H1 (cell line): Measurements from ENCODE around the gene UROS. TPM values are rescaled to one million over a fixed set of nuclear protein-coding genes. Genes with fewer than 3 reads are reported as not detected.

ENCODE experiments used
- CTCF ChIA-PET: fragments of 300-600 bp; sonication (Branson Sonifier 250); formaldehyde crosslinking; loops from one replicate; lab custom pipeline; 2021; ENCODE audit not compliant: partially characterized antibody; lab: Charles Lee
- POLR2A ChIA-PET: fragments of 300-600 bp; sonication (Branson Sonifier 250); formaldehyde crosslinking; loops from one replicate; lab custom pipeline; 2021; ENCODE audit warnings: inconsistent platforms; ENCODE audit not compliant: partially characterized antibody; lab: Charles Lee
- DNase-seq, 2 experiments: peaks; one replicate each; pipeline versions ENCODE4 v3.0.0 to v3.0.0-alpha.2; 2010 to 2022; ENCODE audit warnings: low spot score in 2 of 2, low read depth in 1 of 2, mixed read lengths in 1 of 2
- FAIRE-seq: peaks from 2 replicates; lab custom pipeline; 2011; peaks lifted over from hg19 to GRCh38; lab: Jason Lieb, UNC
- H2AFZ ChIP-seq: 2 replicates; pipeline ENCODE4 v1.8.1; 2012; ENCODE audit warnings: low read length, inconsistent platforms
- H2AK5ac ChIP-seq: 2 replicates; pipeline ENCODE4 v1.6.1; 2013; ENCODE audit warnings: low read depth, low read length
- H2BK120ac ChIP-seq: replicated peaks from 2 replicates; pipeline ENCODE3; 2013; ENCODE audit warnings: low read depth, low read length, inconsistent platforms
- H2BK12ac ChIP-seq: 2 replicates; pipeline ENCODE4 v1.6.1; 2013; ENCODE audit warnings: low read depth, low read length
- H2BK15ac ChIP-seq: 2 replicates; pipeline ENCODE4 v1.6.1; 2013; ENCODE audit warnings: low read length
- H2BK20ac ChIP-seq: 2 replicates; pipeline ENCODE4 v1.6.1; 2013; ENCODE audit warnings: low read length
- H2BK5ac ChIP-seq: 2 replicates; pipeline ENCODE4 v1.6.1; 2013; ENCODE audit warnings: low read depth, low read length
- H3K14ac ChIP-seq: 2 replicates; pipeline ENCODE4 v1.6.1; 2013; ENCODE audit warnings: inconsistent platforms; ENCODE audit not compliant: insufficient read length
- H3K18ac ChIP-seq: 2 replicates; pipeline ENCODE4 v1.6.1; 2013; ENCODE audit warnings: low read length; ENCODE audit errors: extremely low read depth
- H3K23ac ChIP-seq: 2 replicates; pipeline ENCODE4 v1.6.1; 2013; ENCODE audit warnings: inconsistent platforms; ENCODE audit not compliant: insufficient read length
- H3K23me2 ChIP-seq: 2 replicates; pipeline ENCODE4 v1.6.1; 2013; ENCODE audit warnings: low read depth, low read length
- H3K27ac ChIP-seq: 2 replicates; pipeline ENCODE4 v1.6.1; 2011; ENCODE audit warnings: low read depth, low read length, inconsistent platforms
- H3K27me3 ChIP-seq, 4 experiments: replicated peaks in 1 of 4; 1 replicate in 1 of 4; 2 replicates in 3 of 4; pipeline versions ENCODE4 v1.6.1 to v1.8.1; 2011 to 2013; ENCODE audit warnings: low read length in 3 of 4, mild to moderate bottlenecking in 3 of 4, inconsistent platforms in 2 of 4, mixed read lengths in 2 of 4, moderate library complexity in 1 of 4; ENCODE audit not compliant: control insufficient read depth in 3 of 4, insufficient read depth in 3 of 4; ENCODE audit errors: extremely low read depth in 1 of 4
- H3K36me3 ChIP-seq, 4 experiments: 2 replicates each; pipeline versions ENCODE4 v1.6.1 to v1.8.1; 2011 to 2013; ENCODE audit warnings: mild to moderate bottlenecking in 4 of 4, low read length in 3 of 4, moderate library complexity in 2 of 4, control low read depth in 1 of 4, inconsistent platforms in 1 of 4; ENCODE audit not compliant: insufficient read depth in 4 of 4, control insufficient read depth in 2 of 4
- H3K4ac ChIP-seq: replicated peaks from 2 replicates; pipeline ENCODE3; 2013; ENCODE audit warnings: low read length, low read depth, mixed read lengths, inconsistent platforms; ENCODE audit not compliant: insufficient read length
- H3K4me1 ChIP-seq, 4 experiments: replicated peaks in 1 of 4; 1 replicate in 1 of 4; 2 replicates in 3 of 4; pipeline versions ENCODE4 v1.6.1 to v1.8.1; 2011 to 2013; ENCODE audit warnings: low read length in 3 of 4, inconsistent platforms in 2 of 4, mixed read lengths in 1 of 4; ENCODE audit not compliant: insufficient read depth in 4 of 4, control insufficient read depth in 3 of 4
- H3K4me2 ChIP-seq, 2 experiments: 2 replicates each; pipeline versions ENCODE4 v1.6.1 to v1.8.1; 2011 to 2013; ENCODE audit warnings: low read depth in 2 of 2, low read length in 2 of 2, control low read depth in 1 of 2, inconsistent platforms in 1 of 2, mild to moderate bottlenecking in 1 of 2; ENCODE audit not compliant: insufficient read depth in 1 of 2
- H3K4me3 ChIP-seq, 4 experiments: fragments of 200-600, 300-600 bp in 1 of 4; sonication (generic), shearing (Covaris generic), sonication (Bioruptor Twin) in 1 of 4; 2 replicates each; pipeline versions ENCODE4 v1.5.1 to v1.8.1; 2011 to 2016; ENCODE audit warnings: low read length in 4 of 4, low read depth in 3 of 4, control low read depth in 2 of 4, inconsistent platforms in 2 of 4, mild to moderate bottlenecking in 2 of 4, mixed read lengths in 1 of 4, moderate library complexity in 1 of 4; ENCODE audit not compliant: insufficient read depth in 2 of 4; ENCODE audit errors: extremely low read depth in 1 of 4
- H3K56ac ChIP-seq: replicated peaks from 2 replicates; pipeline ENCODE3; 2013; ENCODE audit warnings: low read depth, mild to moderate bottlenecking, mixed read lengths, low read length, inconsistent platforms; ENCODE audit not compliant: insufficient read length
- H3K79me1 ChIP-seq: 2 replicates; pipeline ENCODE4 v1.6.1; 2013; ENCODE audit warnings: low read depth, low read length, control low read depth
- H3K79me2 ChIP-seq, 2 experiments: 2 replicates each; pipeline versions ENCODE4 v1.6.1 to v1.8.1; 2012 to 2013; ENCODE audit warnings: low read length in 2 of 2, mild to moderate bottlenecking in 2 of 2, inconsistent platforms in 1 of 2; ENCODE audit not compliant: insufficient read depth in 2 of 2, control insufficient read depth in 1 of 2
- H3K9ac ChIP-seq, 4 experiments: replicated peaks in 1 of 4; 1 replicate in 1 of 4; 2 replicates in 3 of 4; pipeline versions ENCODE4 v1.6.1 to v1.8.1; 2011 to 2013; ENCODE audit warnings: low read depth in 3 of 4, low read length in 3 of 4, control low read depth in 2 of 4, mild to moderate bottlenecking in 2 of 4, moderate library complexity in 2 of 4, inconsistent platforms in 1 of 4; ENCODE audit errors: extremely low read depth in 1 of 4
- H3K9me3 ChIP-seq, 2 experiments: 2 replicates each; pipeline versions ENCODE4 v1.6.1 to v1.8.1; 2012 to 2013; ENCODE audit warnings: mild to moderate bottlenecking in 2 of 2, moderate library complexity in 2 of 2, control low read depth in 1 of 2, inconsistent platforms in 1 of 2, low read depth in 1 of 2, low read length in 1 of 2, mixed read lengths in 1 of 2; ENCODE audit not compliant: insufficient read depth in 2 of 2
- H4K20me1 ChIP-seq, 2 experiments: replicated peaks in 1 of 2; 2 replicates each; pipeline versions ENCODE3 to v1.8.1; 2011 to 2013; ENCODE audit warnings: inconsistent platforms in 2 of 2, low read length in 2 of 2, mild to moderate bottlenecking in 1 of 2; ENCODE audit not compliant: insufficient read depth in 2 of 2, control insufficient read depth in 1 of 2
- H4K5ac ChIP-seq: 2 replicates; pipeline ENCODE4 v1.6.1; 2013; ENCODE audit warnings: low read length, low read depth, mixed read lengths, inconsistent platforms; ENCODE audit not compliant: insufficient read length
- H4K8ac ChIP-seq: 2 replicates; pipeline ENCODE4 v1.8.0; 2013; ENCODE audit warnings: mild to moderate bottlenecking, moderate library complexity, low read length, inconsistent platforms; ENCODE audit not compliant: insufficient read depth; ENCODE audit errors: extremely low read depth
- H4K91ac ChIP-seq: replicated peaks from 2 replicates; pipeline ENCODE3; 2013; ENCODE audit warnings: low read length, mixed read lengths, inconsistent platforms; ENCODE audit not compliant: insufficient read length
- CHD1 ChIP-seq: IDR thresholded peaks from 2 replicates; pipeline ENCODE4 v1.6.1; 2012; ENCODE audit warnings: low read depth, low read length, improper control_type of control experiment
- EGR1 ChIP-seq: IDR thresholded peaks from 2 replicates; pipeline ENCODE4 v1.6.1; 2011; ENCODE audit warnings: low read depth, low read length, borderline replicate concordance
- JUN ChIP-seq: IDR thresholded peaks from 2 replicates; pipeline ENCODE4 v1.6.1; 2011; ENCODE audit warnings: low read depth, mild to moderate bottlenecking, improper control_type of control experiment, low read length
- JUND ChIP-seq: IDR thresholded peaks from 2 replicates; pipeline ENCODE4 v1.6.1; 2011; ENCODE audit warnings: mild to moderate bottlenecking, improper control_type of control experiment, low read length
- MAFK ChIP-seq: IDR thresholded peaks from 2 replicates; pipeline ENCODE4 v1.6.1; 2012; ENCODE audit warnings: low read depth, mild to moderate bottlenecking, improper control_type of control experiment, low read length
- POLR2AphosphoS5 ChIP-seq: IDR thresholded peaks from 2 replicates; pipeline ENCODE4 v1.6.1; 2011; ENCODE audit warnings: low read depth, low read length
- RBBP5 ChIP-seq: IDR thresholded peaks from 2 replicates; pipeline ENCODE4 v1.7.1; 2012; ENCODE audit warnings: low read depth, mild to moderate bottlenecking, inconsistent platforms, low read length, moderate library complexity, borderline replicate concordance
- RXRA ChIP-seq: IDR thresholded peaks from 2 replicates; pipeline ENCODE4 v1.6.1; 2011; ENCODE audit warnings: low read depth, mild to moderate bottlenecking, low read length, moderate library complexity; ENCODE audit not compliant: insufficient read depth
- SAP30 ChIP-seq: fragments of 300-600 bp; sonication (generic); IDR thresholded peaks from 2 replicates; pipeline ENCODE4 v1.7.1; 2012; ENCODE audit warnings: low read length, moderate library complexity, mild to moderate bottlenecking, inconsistent platforms; ENCODE audit not compliant: insufficient read depth, insufficient replicate concordance
- SIRT6 ChIP-seq: IDR thresholded peaks from one replicate; pipeline ENCODE4 v1.7.1; 2012; ENCODE audit warnings: low read length, inconsistent platforms
- SP1 ChIP-seq: IDR thresholded peaks from 2 replicates; pipeline ENCODE4 v1.6.1; 2011; ENCODE audit warnings: low read depth, low read length
- SP4 ChIP-seq: IDR thresholded peaks from 2 replicates; pipeline ENCODE4 v1.6.1; 2012; ENCODE audit warnings: low read length, inconsistent platforms
- TEAD4 ChIP-seq: IDR thresholded peaks from 2 replicates; pipeline ENCODE4 v1.6.1; 2012; ENCODE audit warnings: low read depth, low read length, inconsistent platforms, mixed read lengths
- WGBS, 2 experiments: shearing (Covaris generic) in 1 of 2; methylation state at CpG; one replicate each; pipeline versions ENCODE4 v1.1.6 to v1.1.7; 2013 to 2015; ENCODE audit warnings: low lambda C conversion rate in 2 of 2, mixed read lengths in 2 of 2, inconsistent platforms in 1 of 2, low coverage in 1 of 2, missing lambda C conversion rate in 1 of 2; ENCODE audit not compliant: insufficient replicate concordance in 2 of 2, insufficient coverage in 1 of 2, insufficient read length in 1 of 2; ENCODE audit errors: extremely low coverage in 1 of 2, missing lambda C conversion rate in 1 of 2; 5-methylcytosine and 5-hydroxymethylcytosine counted together
- polyA plus RNA-seq, 7 experiments: library from polyadenylated mRNA; depleted of rRNA in 3 of 7; stranded (reverse) in 5 of 7; unstranded in 2 of 7; fragments of >200 nt in 5 of 7; fragments of 200-250 nt in 2 of 7; gene quantifications; 1 replicate in 5 of 7; 2 replicates in 1 of 7; 4 replicates in 1 of 7; pipeline versions ENCODE4 v1.2.1 to v1.2.3, GENCODE V29; 2011 to 2013; ENCODE audit warnings: missing spikeins in 2 of 7, mixed read lengths in 2 of 7
- total RNA-seq: library from RNA; stranded (reverse); fragmentation: NEBNext Ultra II Directional; extraction: Animal tissue kit (Norgen Biotek cat#: 25700); gene quantifications from 2 replicates; pipeline ENCODE4 v1.2.1, GENCODE V29; 2021
- TF ChIP-seq, protein P1 (sequence below): IDR thresholded peaks from 2 replicates; pipeline ENCODE4 v1.6.1; 2011; ENCODE audit warnings: low read depth, mild to moderate bottlenecking, low read length; ENCODE audit not compliant: insufficient read depth

UROS gene
- total and polyA plus RNA-seq, 2 of the 8 experiments (the other 6 are each of a cell fraction or from before 2014, with no cell fraction given): 45.6 to 58.0 TPM

DNA sequence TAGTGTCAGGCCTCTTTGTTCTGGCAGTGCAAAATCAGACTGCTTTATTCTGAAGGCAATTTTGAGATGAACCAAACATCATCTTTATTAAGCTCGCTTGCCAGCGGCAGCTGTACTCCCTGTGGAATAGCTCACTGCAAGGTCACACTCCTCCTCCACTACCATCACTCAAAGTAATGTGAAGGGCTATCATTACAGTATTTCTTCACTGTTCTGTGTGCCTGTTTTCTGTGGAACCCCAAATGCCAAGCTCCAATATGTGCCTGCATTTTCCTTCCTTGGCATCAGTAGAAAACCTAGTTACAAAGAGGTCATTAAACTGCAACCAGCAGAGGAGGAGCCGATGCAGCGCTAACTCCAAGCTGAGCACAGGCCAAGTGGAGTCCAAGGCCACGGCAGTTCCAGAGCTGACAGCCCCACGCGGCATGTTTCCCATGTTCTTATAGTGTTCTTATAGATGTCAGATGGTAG is 21.7 kb upstream of the UROS start:
- H3K4me3 ChIP-seq: no peak overlapping the region
- no peak for FAIRE-seq
- H3K9ac ChIP-seq: no peak overlapping the region
- H2AFZ ChIP-seq: no peak overlapping the region
- no peaks in the 10 kb centered on the region for H3K23me2 ChIP-seq
- H3K79me2 ChIP-seq: no peaks in the 10 kb centered on the region
- peaks cover 0 to 1% of the 10 kb centered on the region in 2 experiments for H4K20me1 ChIP-seq
- H3K23ac ChIP-seq: no peak overlapping the region
- no peaks in the 10 kb centered on the region for H3K27me3 ChIP-seq
- no peak overlapping the region for H4K5ac ChIP-seq
- H3K27ac ChIP-seq: no peak overlapping the region
- no peak overlapping the region for H3K18ac ChIP-seq
- H2AK5ac ChIP-seq: no peak overlapping the region
- no peaks in the 10 kb centered on the region for H3K9me3 ChIP-seq
- H4K8ac ChIP-seq: no peak overlapping the region
- H3K4me2 ChIP-seq: no peak overlapping the region
- H2BK120ac ChIP-seq: no peak overlapping the region
- no peak overlapping the region for H3K14ac ChIP-seq
- H4K91ac ChIP-seq: no peak overlapping the region
- no peaks in the 10 kb centered on the region for H3K4me1 ChIP-seq
- CTCF ChIA-PET: interaction anchor here (0.7 kb wide), 1 partner anchor 138 kb away, joined by 3 read pairs; no protein-coding TSS in a partner anchor
- H3K79me1 ChIP-seq: no peaks in the 10 kb centered on the region
- no peak overlapping the region for H2BK20ac ChIP-seq
- 94% methylated on average over 7 of the region's 7 CpGs; no CpG with 5 or more reads in 1 of the 2 experiments for WGBS, 2 experiments
- DNase-seq: no peak
- no peak overlapping the region for H2BK12ac ChIP-seq
- H3K4ac ChIP-seq: no peak overlapping the region
- no peak overlapping the region for H2BK15ac ChIP-seq
- POLR2A ChIA-PET: interaction anchor here (0.6 to 1.2 kb wide), 4 partner anchors 9 to 124 kb away, joined by 3 to 5 read pairs (median 4); no protein-coding TSS in a partner anchor
- no peak overlapping the region for H2BK5ac ChIP-seq
- H3K36me3 ChIP-seq: peaks cover 6 to 21% (median 11%) of the 10 kb centered on the region in 4 experiments
- H3K56ac ChIP-seq: no peak overlapping the region
- TF ChIP-seq, protein P1, sequence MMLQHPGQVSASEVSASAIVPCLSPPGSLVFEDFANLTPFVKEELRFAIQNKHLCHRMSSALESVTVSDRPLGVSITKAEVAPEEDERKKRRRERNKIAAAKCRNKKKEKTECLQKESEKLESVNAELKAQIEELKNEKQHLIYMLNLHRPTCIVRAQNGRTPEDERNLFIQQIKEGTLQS: no peak
- TF ChIP-seq SP1: no peak
- TF ChIP-seq TEAD4: no peak
- no peak for TF ChIP-seq CHD1
- no peak for TF ChIP-seq RXRA
- no peak for TF ChIP-seq JUN
- TF ChIP-seq POLR2AphosphoS5: no peak
- TF ChIP-seq SP4: no peak
- no peak for TF ChIP-seq EGR1
- no peak for TF ChIP-seq SIRT6
- TF ChIP-seq SAP30: no peak
- no peak for TF ChIP-seq MAFK
- no peak for TF ChIP-seq RBBP5
- no peak for TF ChIP-seq JUND
